D721Med (cell line): Measurements from ENCODE around the gene GATAD2B.
A peak's percentile ranks its signal among the peaks of the same experiment; 100 is the strongest.

Experiments used
- DNase-seq: peaks from one replicate; pipeline ENCODE4 v3.0.0; 2011; ENCODE audit warnings: low spot score; ENCODE audit not compliant: insufficient read length
- FAIRE-seq: peaks from 2 replicates; lab custom pipeline; 2011; peaks lifted over from hg19 to GRCh38; lab: Jason Lieb, UNC
- TF ChIP-seq, protein P1 (sequence below): IDR thresholded peaks from 2 replicates; pipeline ENCODE4 v1.5.1; 2012; ENCODE audit warnings: mild to moderate bottlenecking, control low read depth; ENCODE audit not compliant: insufficient read depth; ENCODE audit errors: missing control alignments

The GATAD2B gene

GRCh38 chr1:153776352-153776751 lies 146.4 kb downstream of the GATAD2B start:
- TF ChIP-seq, protein P1, sequence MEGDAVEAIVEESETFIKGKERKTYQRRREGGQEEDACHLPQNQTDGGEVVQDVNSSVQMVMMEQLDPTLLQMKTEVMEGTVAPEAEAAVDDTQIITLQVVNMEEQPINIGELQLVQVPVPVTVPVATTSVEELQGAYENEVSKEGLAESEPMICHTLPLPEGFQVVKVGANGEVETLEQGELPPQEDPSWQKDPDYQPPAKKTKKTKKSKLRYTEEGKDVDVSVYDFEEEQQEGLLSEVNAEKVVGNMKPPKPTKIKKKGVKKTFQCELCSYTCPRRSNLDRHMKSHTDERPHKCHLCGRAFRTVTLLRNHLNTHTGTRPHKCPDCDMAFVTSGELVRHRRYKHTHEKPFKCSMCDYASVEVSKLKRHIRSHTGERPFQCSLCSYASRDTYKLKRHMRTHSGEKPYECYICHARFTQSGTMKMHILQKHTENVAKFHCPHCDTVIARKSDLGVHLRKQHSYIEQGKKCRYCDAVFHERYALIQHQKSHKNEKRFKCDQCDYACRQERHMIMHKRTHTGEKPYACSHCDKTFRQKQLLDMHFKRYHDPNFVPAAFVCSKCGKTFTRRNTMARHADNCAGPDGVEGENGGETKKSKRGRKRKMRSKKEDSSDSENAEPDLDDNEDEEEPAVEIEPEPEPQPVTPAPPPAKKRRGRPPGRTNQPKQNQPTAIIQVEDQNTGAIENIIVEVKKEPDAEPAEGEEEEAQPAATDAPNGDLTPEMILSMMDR = no peak
- FAIRE-seq = no peak
- DNase-seq = no peak

GRCh38 chr1:153775458-153776327 lies 147.1 kb downstream of the GATAD2B start:
- FAIRE-seq = no peak
- DNase-seq = peak; percentile 66
- TF ChIP-seq, protein P1 = no peak

GRCh38 chr1:153774780-153775457 lies 147.9 kb downstream of the GATAD2B start, which contains the start of gene SLC27A3:
Gene SLC27A3, plus strand, starts transcription at chr1:153775407. Its CDS starts 91 bp downstream, at chr1:153775498.
- DNase-seq (no peak), FAIRE-seq (no peak)
- TF ChIP-seq, protein P1 = no peak

- no peak for FAIRE-seq
- no peak for DNase-seq
- TF ChIP-seq, protein P1 = no peak
Observed at GRCh38 chr1:153774026-153774595, 148.7 kb downstream of the GATAD2B start.

DNA sequence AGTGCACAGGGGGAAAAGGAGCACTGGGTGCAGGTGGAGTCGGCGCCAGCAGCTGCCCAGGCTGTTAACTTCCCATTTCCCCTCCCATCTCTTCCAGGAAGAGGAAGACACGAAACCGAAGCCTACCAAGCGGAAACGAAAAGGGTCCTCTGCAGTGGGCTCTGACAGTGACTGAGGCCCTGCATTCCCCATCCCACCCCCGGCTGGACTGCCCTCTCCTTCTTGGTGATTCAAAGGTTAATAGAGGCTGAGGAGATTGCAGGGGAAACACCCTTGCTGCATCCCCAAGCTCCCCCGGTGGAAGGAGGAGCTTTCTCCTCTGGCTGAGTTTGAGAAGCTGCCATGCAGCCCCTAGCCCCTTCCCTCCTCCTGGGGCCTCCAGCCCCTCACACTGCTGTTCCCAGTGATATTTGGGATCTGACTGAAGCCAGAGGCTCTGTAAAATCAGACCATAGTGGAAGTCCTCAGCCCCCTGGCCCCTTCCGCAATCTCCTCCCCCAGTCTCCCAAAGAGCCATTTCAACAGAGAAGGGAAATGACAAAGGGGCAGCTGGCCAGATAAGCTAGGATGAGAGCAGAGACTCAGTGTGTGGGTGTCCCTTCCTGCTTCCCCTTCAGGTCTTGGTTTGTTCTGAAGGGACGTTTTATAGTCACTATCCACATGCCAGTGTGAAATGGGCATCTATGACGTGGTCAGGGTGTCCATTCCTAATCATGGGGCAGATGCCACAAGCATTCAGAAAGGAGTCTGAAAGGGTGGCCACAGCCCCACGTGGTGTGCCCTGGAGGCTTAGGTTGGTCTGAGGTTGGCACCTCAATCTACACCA lies 149.5 kb downstream of the GATAD2B start:
- TF ChIP-seq, protein P1 = no peak
- DNase-seq (no peak), FAIRE-seq (no peak)

GRCh38 chr1:153771841-153772593 lies 150.8 kb downstream of the GATAD2B start:
- DNase-seq (no peak), FAIRE-seq (no peak)
- TF ChIP-seq, protein P1 = peak; percentile 50
